AG04449 (cell line): ENCODE data around the gene NUMB.

Experiments
- CTCF ChIA-PET: fragments of 350-600 bp; formaldehyde crosslinking; extraction: SDS; loops from one replicate; lab custom pipeline; 2021; ENCODE audit warnings: antibody characterized with exemption; lab: Yijun Ruan, JAX
- POLR2A ChIA-PET: fragments of 400-600, 350-600 bp; formaldehyde crosslinking; extraction: SDS; loops from one replicate; lab custom pipeline; 2020; ENCODE audit warnings: antibody characterized with exemption, inconsistent platforms; lab: Yijun Ruan, JAX
- DNase-seq: peaks from one replicate; pipeline ENCODE4 v3.0.0-alpha.2; 2010; ENCODE audit warnings: low read depth, low spot score
- H3K4me3 ChIP-seq: 2 replicates; pipeline ENCODE4 v1.5.1; 2011; ENCODE audit warnings: low read depth, mild to moderate bottlenecking, control low read depth, low read length
- CTCF ChIP-seq: IDR thresholded peaks from one replicate; pipeline ENCODE4 v1.5.1; 2011; ENCODE audit warnings: mild to moderate bottlenecking, moderate library complexity, low read length, control low read depth, inconsistent platforms; ENCODE audit not compliant: insufficient read depth; ENCODE audit errors: missing control alignments

The NUMB gene

DNA sequence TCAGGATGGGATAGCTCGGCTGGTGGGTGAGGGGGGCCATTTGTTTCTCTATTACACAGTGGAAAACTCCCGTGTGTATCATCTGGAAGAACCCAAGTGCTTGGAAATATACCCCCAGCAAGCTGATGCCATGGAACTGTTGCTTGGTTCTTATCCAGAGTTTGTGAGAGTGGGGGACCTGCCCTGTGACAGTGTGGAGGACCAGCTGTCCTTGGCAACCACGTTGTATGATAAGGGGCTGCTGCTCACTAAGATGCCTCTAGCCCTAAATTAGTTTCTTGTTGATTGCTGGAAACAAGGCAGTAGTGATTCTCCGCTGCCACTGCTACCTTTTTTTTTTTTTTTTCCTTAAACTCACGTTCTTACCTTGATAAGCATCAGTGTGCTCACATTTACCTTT is 34.3 kb upstream of the NUMB start:
- no peak for DNase-seq
- ChIA-PET CTCF (interaction anchor here (0.6 to 1.2 kb wide), 3 partner anchors 9 to 137 kb away, joined by 3 read pairs; no protein-coding TSS in a partner anchor), POLR2A (no interaction called here)
- TF ChIP-seq CTCF, result no peak
- H3K4me3 ChIP-seq, result peak overlapping the region; percentile 78

DNA sequence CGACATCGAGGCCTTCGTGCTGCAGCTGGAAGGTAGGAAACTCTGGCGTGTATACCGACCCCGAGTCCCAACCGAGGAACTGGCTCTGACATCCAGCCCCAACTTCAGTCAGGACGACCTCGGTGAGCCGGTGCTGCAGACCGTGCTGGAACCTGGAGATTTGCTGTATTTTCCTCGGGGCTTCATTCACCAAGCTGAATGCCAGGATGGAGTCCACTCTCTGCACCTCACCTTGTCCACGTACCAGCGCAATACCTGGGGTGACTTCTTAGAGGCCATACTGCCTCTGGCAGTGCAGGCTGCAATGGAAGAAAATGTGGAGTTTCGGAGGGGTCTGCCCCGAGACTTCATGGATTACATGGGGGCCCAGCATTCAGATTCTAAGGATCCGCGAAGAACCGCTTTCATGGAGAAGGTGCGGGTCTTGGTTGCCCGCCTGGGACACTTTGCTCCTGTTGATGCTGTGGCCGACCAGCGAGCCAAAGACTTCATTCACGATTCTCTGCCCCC is 33.8 kb upstream of the NUMB start:
- no peak for TF ChIP-seq CTCF
- H3K4me3 ChIP-seq, result peak overlapping the region; percentile 78
- POLR2A ChIA-PET, result interaction anchor here (1.6 kb wide), 1 partner anchor 34 kb away, joined by 4 read pairs; the partner anchor contains the start of gene NUMB
- no peak for DNase-seq
- CTCF ChIA-PET, result interaction anchor here (0.8 to 1.8 kb wide), 5 partner anchors 8 to 196 kb away, joined by 3 to 9 read pairs (median 4); no protein-coding TSS in a partner anchor

GRCh38 chr14:73491256-73492042 is 33.1 kb upstream of the NUMB start:
- no peak for DNase-seq
- no peak for TF ChIP-seq CTCF
- ChIA-PET CTCF (interaction anchor here (1.0 to 1.8 kb wide), 5 partner anchors 8 to 195 kb away, joined by 3 to 9 read pairs (median 5); no protein-coding TSS in a partner anchor), POLR2A (interaction anchor here (0.5 to 1.6 kb wide), 5 partner anchors 8 to 183 kb away, joined by 3 to 4 read pairs (median 4); partner anchors contain the start of gene NUMB)
- H3K4me3 ChIP-seq, result peak overlapping the region; percentile 78

GRCh38 chr14:73489481-73490175 is 31.3 kb upstream of the NUMB start:
- no peak overlapping the region for H3K4me3 ChIP-seq
- CTCF ChIA-PET, result interaction anchor here (1.8 kb wide), 1 partner anchor 18 kb away, joined by 9 read pairs; no protein-coding TSS in a partner anchor
- POLR2A ChIA-PET, result no interaction called here
- TF ChIP-seq CTCF, result no peak
- no peak for DNase-seq

DNA sequence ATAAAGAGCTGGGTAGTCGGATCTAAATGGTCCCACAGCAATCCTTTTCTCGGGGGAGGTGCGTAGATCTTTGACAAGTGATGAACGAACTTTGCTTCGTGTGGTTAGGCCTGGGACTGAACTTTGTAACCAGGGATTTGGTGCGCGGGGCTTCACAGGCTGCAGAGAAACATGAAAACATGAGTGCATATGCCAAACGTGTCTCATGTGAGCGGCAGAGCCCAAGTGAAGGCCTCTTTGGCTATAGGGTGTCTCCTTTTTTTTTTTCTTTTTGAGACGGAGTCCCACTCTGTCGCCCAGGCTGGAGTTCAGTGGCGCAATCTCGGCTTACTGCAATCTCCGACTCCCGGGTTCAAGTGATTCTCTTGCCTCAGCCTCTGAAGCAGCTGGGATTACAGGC is 20.3 kb upstream of the NUMB start:
- ChIA-PET CTCF (interaction anchor here (12.0 kb wide), 1 partner anchor 304 kb away, joined by 133 read pairs; no protein-coding TSS in a partner anchor), POLR2A (no interaction called here)
- no peak for DNase-seq
- TF ChIP-seq CTCF, result no peak
- no peak overlapping the region for H3K4me3 ChIP-seq
